Hematopoietic multipotent progenitor cell treated with erythropoietin and hydrocortisone succinate and interleukin-3 and kit ligand, for 4 days (in vitro differentiated cells): ENCODE results near the gene MOK.
A peak's percentile ranks its signal among the peaks of the same experiment; 100 is the strongest.
"Not testable (repeated sequence)": the region's sequence is repeated elsewhere in the genome, so short reads cannot be mapped to it uniquely, and the experiment has no call there.

Experiments used
- DNase-seq: peaks from one replicate; pipeline ENCODE4 v3.0.0-alpha.2; 2015

MOK gene, protein sequence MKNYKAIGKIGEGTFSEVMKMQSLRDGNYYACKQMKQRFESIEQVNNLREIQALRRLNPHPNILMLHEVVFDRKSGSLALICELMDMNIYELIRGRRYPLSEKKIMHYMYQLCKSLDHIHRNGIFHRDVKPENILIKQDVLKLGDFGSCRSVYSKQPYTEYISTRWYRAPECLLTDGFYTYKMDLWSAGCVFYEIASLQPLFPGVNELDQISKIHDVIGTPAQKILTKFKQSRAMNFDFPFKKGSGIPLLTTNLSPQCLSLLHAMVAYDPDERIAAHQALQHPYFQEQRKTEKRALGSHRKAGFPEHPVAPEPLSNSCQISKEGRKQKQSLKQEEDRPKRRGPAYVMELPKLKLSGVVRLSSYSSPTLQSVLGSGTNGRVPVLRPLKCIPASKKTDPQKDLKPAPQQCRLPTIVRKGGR

DNA sequence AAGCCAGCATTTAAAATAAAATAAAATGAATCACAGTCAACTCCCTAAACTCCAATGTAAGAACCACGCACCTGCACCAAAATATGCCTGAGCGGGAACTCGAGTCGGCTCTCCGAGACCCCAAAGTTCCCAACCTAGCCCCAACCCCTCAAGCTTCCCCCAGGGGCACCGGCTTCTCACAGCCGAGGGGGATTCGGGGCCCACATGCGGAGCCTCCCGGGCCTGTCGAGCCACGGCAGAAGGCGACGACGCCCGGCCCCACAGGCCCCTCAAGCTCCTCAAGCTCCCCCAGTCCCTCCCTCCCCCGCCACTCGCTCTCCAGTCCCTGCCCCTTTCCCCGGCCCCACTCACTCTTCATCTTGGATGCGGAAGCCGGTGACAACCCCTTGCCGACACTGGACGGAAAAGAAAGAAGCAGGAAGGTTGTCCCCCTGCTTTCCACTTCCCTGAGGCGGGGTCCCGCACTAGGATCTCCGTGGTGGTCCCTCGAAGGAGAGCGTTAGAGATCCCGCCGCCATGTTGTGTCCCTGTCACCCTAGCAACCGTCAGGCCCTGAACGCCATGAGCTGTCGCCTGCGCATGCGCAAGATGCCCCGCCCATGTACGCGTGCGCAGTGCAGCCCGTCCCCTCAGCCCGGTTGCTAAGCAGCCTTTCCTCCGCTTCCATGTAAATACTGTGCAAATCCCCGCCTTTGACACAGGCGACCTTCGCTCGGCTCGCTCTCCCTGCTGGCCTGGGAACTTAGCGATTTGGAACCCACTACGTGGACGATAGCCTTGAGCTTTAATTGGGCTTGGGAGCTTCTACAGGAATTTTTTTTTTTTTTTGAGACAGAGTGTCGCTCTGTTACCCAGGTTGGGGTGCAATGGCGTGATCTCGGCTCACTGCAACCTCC is at the start of gene MOK:
Gene MOK, minus strand, starts transcription at position 554 of the 896 bp plus-strand sequence. Its CDS starts 196 bp downstream, at position 358.
- peak; percentile 98 for DNase-seq

DNA sequence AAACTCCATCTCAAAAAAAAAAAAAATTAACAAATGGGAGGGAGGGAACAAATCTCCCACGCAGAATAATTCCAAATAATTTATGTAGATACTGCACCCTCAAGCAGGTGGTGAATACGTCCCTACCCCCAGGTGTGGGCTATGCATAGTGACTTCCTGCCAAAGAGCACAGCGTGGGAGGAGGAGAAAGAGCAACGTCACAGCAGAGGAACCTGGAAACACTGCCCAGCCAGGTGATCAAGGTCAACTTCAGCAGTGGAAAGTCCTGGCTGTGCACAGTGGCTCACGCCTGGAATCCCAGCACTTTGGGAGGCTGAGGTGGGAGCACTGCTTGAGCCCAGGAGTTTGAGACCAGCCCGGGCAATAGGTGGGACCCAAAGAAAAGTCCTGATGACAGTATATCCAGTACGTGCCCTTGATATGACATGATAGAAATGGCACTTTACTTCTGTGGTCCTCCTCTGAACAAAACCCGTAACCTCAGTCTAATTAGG is 48.2 kb upstream of the MOK start:
- no peak for DNase-seq

DNA sequence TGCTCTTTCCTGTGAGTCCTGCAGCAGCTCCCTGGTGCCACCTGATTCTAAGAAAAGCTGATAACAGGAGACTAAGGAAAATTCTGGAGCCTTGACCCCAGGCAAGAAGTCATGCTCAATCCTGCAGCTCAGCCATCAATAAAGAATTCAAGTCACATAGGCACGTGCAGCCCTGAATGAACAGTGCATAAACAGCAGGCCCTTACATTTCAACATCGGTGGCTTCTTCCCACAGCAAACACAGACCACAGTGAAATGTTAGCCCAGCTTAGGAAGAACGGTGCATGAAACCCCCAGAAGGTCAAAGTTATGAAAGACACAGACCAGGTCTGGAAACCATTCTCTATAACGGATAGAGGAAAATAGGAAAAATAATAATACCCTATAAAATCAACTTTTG is 47.2 kb upstream of the MOK start:
- DNase-seq: no peak

DNA sequence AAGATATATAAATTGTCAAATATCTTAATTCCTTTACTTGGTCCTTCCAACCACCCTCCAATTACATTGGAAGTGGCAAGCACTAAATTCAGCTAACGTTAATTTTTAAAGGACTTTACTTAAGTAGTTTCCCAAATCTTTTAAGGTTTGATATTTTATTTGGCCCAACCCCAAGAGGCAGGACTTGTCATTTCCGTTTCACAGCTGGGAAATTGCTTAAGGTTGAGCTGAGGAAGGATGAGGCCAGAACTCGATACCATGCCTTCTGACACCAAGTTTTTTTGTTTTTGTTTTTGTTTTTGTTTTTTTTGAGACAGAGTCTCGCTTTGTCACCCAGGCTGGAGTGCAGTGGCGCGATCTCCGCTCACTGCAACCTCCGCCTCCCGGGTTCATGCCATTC is 46.6 kb upstream of the MOK start:
- not testable (repeated sequence) for DNase-seq

DNA sequence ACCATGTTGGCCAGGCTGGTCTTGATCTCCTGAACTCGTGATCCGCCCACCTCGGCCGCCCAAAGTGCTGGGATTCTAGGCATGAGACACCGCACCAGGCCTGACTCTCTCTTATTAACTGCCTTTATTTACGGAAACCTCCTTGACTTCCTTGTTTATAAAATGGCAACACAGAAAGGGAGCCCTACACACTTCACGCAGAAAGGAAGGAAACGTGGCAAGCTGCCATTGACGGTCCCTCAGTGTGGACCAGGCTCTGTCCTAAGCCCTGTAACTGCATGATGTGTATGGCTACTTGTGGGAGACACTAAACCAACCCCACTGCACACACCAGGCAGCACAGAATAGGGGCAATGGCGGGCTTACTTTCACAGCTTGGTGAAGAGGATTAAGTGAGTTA is 46.1 kb upstream of the MOK start:
- DNase-seq: no peak

DNA sequence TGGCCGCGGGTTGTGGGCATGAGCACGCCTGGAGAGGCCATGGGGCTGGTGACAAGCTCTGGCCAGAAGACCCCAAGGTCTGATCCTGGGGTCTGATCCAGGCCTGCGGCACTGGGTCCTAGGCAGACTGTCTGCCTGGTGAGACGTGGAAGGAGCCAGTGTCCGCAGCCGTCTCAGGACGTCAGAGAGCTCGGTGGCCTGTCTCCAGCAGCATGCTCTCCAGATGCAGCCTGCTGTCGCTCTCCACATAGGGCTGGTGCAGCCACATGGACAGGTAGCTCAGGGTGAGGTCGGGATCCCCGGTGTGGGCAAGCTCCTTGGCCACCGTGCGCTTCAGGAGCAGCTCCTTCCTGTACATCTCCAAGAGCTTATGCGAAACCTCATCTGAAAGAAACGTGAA is 43.4 kb upstream of the MOK start:
- no peak for DNase-seq

DNA sequence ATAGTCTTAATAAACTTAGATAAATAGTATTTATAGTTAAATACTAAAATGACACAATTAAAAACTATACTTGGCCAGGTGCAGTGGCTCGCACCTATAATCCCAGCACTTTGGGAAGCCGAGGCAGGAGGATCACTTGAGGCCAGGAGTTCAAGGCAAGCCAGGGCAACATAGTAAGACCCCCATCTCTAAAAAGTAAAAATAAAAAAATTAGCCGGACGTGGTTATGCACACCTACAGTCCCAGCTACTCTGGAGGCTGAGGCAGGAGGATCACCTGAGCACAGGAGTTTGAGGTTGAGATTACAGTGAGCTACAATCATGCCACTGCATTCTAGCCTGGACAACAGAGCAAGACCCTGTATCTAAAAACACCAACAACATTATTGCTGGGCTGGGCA is 41.7 kb upstream of the MOK start:
- DNase-seq: no peak

DNA sequence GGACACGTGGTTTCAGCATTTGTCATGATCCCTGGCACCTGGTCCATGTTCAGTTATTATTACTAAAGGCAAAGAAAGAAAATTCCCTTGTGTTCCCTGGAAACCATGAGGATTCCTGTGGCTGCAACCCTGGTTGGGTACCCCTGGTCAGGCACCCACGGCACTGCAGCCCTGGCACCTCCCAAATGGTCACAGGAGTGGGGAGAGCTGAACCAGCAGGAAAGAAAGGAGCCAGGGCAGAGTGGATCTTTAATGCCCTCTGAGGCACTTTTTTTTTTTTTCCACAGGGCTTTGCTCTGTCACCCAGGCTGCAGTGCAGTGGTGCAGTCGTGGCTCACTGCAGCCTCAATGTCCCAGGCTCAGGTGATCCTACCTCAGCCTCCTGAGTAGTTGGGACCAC is 40.3 kb upstream of the MOK start:
- no peak for DNase-seq

DNA sequence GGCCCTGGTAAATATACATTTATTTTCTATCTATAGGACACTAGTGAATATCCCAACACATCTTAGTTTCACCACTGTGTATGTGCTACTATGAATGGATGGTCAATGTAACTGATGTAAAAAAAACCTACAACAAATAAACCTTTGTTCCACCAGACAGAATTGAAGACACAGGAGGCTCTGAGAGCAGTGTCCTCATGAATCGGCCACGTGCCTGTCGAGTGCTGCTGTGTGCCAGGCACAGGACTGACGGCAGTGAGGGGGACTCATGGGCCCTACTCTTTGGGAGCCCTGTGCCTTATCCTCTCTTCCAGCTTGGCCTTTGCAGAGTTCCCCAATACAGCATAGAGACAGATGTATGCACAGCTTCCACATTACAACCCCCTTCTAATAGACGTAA is 39.5 kb upstream of the MOK start:
- no peak for DNase-seq

DNA sequence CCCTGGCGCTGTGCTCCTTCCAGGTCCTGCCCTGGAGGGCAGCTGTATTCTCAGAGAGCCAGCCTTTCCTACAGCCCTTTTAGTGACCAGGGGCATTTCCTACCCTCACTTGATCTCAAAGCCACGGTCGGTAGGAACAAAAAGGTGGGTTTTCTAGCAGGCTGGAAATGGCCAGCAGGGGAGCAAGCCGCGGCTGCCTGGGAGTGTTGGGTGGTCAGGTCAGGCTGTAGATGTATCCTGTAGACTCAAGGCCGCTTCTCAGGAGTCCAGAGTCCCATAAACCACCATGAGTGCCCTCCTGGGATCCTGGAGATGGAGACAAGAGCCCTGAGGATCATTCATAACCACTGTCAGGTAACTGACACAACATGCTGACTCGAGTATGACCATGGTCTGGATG is 39.1 kb upstream of the MOK start:
- DNase-seq: no peak

DNA sequence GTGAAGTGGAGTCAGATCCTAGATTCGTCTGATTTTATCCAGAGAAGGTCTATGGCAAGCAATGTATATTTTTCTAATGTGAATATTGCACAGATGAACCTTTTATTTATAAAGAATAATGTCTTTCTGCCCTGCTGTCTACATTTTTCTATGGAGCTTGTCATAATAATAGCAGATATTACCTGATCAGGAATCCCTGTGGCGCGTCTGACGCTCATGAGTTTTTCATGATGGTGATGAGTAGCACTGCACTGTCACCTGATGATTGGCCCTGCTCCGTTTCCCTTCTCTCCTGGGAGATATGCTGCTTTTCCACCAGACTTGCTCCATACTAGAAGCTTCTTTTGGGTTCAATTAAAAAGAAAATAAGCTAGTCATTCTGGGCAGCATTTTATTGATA is 37.3 kb upstream of the MOK start:
- DNase-seq: no peak

DNA sequence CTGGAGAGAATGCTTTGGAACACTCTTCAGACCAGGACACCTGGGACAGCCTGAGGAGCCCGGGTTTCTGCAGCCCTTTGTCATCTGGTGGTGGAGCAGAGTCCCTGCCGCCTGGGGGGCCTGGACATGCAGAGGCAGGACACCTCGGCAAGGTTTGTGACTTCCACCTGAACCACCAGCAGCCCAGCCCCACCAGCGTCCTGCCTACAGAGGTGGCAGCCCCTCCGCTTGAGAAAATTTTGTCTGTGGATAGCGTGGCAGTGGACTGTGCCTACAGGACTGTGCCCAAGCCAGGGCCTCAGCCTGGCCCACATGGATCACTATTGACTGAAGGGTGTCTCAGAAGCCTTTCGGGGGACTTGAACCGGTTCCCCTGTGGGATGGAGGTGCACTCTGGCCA is 36.6 kb upstream of the MOK start:
- DNase-seq: no peak

DNA sequence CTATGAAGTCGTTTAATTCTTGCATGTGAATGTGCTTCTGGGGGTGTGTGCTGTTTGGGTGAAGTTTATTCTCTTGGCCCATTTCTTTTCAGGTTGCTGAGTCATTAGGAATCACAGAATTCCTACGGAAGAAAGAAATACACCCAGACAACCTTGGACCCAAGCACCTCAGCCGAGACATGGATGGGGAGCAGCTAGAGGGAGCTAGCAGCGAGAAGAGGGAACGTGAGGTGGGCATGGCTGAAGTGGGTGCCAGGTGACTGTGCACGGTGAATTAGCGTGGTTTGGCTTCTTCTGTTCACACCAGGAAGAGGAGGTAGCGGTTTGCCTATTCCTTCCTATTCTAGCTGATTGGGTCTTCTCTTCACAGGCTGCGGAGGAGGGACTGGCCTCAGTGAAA is 33.8 kb upstream of the MOK start:
- no peak for DNase-seq

DNA sequence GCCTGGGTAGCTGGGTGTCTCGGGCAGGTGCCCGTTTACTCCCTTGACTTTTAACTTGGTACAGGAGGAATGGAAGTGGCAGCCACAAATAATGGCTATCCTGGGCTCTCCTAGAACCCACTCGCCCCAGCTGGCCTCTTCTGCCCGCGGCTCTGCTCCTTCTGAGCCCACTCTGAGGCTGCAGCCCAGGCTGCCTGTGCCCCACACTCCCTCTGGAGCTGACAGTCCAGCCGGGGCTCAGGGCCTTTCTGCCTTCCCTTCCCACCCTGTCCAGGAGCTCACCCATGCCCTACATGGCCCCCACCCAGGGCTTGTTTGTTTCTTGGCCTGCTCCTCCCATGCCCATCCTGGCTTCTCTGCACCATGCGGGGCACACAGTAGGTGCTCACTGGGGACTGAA is 30.2 kb upstream of the MOK start:
- no peak for DNase-seq

DNA sequence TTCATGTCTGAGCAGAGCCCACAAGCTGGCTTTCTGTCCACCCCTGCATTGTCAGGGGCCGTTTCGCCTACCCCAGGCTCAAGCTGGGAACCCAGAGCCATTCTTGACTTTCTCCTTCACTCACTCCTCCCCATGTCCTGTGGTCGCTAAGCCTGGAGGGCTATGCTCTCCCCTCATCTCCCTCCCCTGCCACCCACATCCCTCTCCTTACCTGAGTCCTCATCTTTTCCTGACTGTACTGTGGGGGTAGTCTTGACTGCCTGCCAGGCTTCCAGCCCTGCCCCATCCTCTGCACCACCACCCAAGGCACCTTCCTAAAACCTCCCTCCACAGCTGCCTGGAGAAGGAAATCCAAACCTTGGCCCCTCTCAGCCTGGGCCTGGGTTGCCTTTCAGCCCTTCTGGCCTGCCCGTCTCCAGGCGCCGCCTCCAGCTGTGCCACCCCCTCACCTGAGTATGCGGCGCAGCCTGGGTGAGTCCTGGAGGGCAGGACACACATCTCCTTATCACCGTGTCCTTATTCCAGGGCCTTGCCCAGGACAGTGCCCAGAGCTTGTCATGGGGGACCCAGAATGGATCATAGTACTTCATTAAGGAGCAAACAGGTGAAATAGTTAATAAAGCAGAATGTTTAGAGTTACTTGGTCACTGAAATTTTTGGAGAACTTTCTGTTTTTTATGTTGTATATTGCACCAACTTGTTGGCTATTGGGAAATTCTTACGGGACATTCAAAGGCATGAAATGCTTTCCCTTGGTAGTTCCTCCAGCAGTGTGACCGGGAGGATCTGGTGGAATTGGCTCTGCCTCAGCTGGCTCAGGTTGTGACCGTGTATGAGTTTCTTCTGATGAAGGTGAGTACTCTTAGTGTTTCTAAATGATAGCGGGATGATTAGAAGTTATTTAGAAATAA is 29.1 kb upstream of the MOK start:
- no peak for DNase-seq

DNA sequence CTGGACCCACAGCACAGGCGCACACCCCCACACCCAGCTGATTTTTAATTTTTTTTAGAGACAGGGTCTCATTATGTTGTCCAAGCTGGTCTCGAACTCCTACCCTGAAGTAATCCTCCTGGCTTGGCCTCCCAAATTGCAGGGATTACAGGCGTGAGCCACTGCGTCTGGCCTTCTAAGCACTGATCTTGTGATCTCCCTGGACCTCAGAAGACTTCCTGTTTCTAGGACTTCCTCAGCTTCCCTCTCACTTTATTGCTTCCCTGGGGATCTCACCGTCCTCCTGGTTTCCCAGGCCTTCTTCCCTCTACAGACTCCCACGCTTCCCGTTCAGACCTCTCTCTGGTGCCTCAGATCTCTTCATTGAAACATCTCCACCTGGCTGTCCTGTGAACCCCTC is 28.4 kb upstream of the MOK start:
- no peak for DNase-seq

DNA sequence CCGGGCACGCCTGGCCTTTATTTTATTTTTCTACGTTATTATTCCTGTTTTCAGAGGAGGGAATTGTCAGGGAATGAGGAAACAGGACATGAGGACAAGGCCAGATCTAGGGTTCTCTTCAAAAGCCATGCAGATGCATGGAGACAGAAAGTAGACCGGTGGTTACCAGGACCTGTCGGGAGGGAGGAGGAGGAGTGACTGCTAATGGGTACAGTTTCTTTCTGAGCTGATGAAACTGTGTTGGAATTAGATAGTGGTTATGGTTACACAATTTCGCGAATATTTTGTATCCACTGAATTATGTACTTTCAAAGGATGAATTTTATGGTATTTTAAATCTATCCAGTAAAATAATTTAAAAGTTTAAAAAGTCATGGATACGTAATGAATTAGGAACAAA is 25.8 kb upstream of the MOK start:
- DNase-seq: no peak

DNA sequence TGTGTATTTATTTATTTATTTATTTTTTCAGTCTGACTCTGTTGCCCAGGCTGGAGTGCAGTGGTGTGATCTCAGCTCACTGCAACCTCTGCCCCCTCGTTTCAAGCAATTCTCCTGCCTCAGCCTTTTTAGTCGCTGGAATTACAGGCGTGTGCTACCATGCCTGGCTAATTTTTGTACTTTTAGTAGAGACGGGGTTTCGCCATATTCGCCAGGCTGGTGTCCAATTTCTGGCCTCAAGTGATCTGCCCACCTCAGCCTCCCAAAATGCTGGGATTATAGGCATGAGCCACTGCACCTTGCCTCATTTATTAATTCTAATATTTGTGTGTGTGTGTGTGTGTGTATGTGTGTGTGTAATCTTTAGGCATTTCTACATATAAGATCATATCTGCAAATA is 24.4 kb upstream of the MOK start:
- DNase-seq: not testable (repeated sequence)

DNA sequence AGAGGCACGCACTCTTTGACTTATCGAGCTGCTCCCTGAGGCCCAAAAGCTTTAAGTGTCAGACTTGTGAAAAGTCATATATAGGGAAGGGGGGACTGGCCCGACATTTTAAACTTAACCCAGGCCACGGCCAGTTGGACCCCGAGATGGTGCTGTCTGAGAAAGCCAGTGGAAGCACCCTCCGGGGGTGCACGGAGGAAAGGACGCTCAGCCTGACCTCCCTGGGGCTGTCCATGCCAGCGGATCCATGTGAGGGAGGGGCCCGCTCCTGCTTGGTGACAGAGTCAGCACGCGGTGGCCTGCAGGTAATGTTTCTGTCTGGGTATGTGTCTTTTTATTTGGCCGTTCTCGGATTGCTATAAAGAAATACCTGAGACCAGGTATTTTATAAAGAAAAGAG is 21.6 kb upstream of the MOK start:
- no peak for DNase-seq

DNA sequence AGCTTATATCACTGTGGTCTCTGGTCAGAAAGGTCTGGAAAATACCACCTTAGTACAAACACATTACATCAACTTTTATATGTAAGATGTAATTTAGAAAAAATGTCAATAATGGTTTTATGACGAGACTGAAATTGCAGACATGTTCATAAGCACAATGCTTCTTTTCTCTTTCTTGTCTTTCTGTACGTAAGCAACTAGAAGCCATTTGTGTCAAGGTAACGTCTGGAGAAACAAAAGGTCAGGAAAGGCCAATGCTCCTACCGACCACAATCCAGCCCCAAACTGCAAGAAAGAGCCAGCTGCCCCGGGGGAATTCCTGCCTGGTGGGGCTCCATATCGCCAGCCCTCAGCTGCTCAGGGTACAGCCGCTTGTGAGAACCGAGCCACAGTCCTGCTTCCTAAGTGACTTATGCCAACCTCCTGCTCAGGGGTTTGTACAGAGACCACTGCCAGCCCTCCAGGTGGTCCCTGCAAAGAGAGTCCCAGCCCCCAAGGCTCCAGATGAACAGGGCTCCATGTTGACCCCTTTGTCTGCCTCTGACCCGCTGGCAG is 20.9 kb upstream of the MOK start:
- DNase-seq: no peak

DNA sequence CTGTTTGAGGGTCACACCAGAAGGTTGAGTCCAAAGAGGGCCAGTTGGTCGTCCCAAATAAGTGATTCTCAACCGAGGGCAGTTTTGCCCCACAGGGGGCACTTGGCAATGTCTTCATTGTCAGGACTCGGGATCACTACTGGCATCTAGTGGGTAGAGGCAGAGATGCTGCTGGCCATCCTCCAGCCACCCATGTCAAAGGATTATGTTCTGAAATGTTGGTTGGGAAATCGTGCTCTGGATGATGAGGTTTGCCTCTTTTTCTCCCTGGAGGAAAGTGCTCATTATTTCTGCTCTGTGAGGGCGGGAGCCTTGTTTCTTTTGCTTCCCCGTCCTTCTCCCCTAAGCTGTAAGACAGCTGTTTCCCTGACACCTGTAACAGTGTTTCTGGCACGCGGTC is 18.1 kb upstream of the MOK start:
- peak; percentile 90 for DNase-seq
